GM18907 (cell line): Measurements from ENCODE around the gene LRRC59.
"Not testable (repeated sequence)": the region's sequence is repeated elsewhere in the genome, so short reads cannot be mapped to it uniquely, and the experiment has no call there.

Experiments
- ATAC-seq: cut with Tn5 transposase; IDR thresholded peaks from one replicate; pipeline ENCODE4 v1.9.1; 2021; ENCODE audit warnings: mild to moderate bottlenecking, moderate library complexity; ENCODE audit not compliant: unreplicated experiment

LRRC59 gene

DNA sequence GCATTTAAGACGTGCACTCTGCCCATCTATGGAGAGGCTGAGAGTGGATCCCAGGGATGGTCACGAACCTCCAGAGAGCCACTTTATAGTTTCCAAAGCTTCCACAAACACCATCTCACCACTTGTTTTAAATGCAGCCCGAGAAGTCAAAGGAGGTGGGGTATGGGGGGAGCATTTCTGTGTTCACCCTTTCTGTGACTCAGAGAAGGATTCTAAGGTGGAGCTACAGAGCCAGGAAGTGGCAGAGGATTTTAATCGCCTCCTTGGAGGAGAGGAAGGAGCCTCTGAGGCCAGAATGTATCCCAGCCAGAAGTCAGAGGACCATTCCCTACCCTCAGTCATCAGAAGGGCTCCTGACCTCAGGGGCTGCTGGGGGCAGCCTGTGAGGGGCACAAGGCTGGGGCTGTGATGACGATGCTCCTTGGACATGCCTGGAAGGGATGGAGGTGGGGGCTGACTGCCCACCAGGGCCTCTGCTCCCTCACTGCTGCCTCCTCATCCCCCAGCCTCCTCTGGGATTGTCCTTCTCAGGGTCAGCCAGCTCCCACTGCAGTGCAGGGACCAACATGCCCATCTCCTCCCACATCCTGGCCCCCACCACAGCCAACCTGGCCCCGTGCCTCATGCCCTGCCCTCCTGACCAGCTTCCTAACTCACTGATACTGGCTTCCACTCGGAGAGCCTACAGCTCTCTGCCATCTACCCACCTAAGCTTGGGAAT, 48.6 kb downstream of the LRRC59 start:
- ATAC-seq, result no peak

DNA sequence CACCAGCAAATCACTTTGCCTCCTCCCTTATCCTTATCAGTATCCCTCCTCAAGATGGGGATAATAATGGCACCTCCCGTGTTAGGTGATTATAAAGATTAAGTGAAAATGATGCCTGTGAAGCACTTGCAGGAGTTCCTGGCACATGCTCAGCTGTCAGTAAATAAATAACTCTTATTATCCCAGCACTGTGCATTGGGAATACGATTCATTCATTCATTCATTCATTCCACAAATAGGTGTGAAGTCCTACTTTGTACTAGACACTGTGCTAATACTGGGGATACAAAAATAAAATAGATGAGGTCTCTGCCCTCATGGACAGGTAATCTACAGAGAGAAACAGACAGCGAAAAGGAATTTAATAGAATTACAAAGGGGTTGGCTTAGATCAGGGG, 49.4 kb downstream of the LRRC59 start:
- ATAC-seq, result no peak

- no peak for ATAC-seq
These were observed 50.0 kb downstream of the LRRC59 start for GRCh38 chr17:50347117-50347893.

- ATAC-seq, result peak; percentile 61
These were observed 50.8 kb downstream of the LRRC59 start for GRCh38 chr17:50346313-50347116.

DNA sequence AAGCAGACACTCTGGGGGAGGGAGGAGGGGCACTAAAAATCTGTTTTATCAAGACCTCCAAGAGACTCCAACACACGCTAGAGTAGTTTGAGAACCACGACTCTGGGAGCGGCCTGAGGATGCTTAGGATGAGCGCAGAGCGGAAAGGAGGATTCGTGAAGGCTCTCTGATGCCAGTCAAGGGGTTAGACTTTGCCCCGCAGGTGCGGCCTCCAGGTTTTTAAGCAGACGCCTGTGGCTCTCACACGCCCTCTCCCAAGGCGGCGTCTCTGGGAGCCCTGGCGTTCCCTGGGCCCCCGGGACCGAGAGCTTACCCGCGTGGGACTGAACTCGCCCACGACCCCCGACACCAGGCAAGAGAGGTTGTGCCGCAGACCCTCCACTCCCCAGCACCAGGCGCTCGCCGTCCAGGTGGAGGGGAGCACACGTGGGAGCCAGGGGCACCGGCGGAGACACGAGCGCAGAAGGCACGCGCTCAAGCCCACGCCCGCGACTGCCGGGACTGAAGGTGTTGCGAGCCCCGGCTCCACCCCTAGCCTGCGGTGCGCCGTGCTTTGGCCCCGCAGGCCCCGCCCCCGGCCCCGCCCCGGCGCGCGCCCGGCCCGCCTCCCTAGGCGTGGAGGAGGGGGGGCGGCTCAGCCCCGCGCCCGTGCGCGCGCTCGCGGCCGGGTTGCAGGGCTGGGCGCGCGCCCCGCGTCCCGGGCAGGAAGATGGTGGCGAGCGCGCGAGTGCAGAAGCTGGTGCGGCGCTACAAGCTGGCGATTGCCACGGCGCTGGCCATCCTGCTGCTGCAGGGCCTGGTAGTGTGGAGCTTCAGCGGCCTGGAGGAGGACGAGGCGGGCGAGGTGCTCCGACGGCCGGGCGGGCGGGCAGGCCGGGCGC, 51.7 kb downstream of the LRRC59 start, which contains the start of gene XYLT2:
Gene XYLT2 (plus strand): TSS at position 695 of the 881 bp plus-strand sequence. CDS start 15 bp downstream, at position 710.
- peak; percentile 73 for ATAC-seq

GRCh38 chr17:50344731-50345365, 52.5 kb downstream of the LRRC59 start:
- ATAC-seq, result no peak

- no peak for ATAC-seq
These were observed 57.9 kb downstream of the LRRC59 start for GRCh38 chr17:50339381-50339780.

DNA sequence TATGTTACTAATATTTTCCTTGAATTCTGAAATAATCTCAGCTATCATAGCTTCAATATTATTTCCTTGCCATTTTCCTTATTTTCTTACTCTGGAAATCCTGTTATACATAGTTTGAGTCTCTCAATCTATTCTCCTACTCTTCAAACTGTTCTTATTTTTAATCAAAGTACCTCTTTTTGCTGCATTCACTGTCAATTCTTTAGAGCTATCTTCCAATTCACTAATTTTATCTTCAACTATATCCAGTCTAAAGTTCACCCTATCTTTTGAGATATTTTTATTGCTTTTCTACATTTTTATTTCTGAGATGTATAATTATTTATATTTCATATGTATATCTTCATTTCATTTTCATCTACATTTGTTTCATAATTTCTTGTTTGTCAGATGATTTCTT, 58.7 kb downstream of the LRRC59 start:
- no peak for ATAC-seq

DNA sequence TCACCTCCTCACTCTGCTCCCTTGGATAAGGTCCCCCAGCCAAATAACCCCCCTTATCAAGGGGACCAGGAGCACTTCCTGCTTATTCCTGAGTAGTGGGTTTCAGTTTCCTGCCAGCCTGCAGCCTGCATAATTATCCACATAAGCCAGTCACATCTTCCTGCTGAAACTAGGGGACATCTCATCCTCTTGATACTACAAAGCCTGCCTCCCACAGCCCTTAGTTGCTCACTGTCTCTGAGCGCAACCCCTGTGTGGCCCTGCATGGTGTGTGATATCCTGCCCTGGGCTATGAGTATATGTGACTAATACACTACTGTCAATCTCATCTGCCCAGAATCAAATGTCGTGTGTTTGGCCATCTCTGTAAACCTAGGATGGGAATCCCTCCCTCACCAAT, 59.4 kb downstream of the LRRC59 start:
- ATAC-seq, result no peak

DNA sequence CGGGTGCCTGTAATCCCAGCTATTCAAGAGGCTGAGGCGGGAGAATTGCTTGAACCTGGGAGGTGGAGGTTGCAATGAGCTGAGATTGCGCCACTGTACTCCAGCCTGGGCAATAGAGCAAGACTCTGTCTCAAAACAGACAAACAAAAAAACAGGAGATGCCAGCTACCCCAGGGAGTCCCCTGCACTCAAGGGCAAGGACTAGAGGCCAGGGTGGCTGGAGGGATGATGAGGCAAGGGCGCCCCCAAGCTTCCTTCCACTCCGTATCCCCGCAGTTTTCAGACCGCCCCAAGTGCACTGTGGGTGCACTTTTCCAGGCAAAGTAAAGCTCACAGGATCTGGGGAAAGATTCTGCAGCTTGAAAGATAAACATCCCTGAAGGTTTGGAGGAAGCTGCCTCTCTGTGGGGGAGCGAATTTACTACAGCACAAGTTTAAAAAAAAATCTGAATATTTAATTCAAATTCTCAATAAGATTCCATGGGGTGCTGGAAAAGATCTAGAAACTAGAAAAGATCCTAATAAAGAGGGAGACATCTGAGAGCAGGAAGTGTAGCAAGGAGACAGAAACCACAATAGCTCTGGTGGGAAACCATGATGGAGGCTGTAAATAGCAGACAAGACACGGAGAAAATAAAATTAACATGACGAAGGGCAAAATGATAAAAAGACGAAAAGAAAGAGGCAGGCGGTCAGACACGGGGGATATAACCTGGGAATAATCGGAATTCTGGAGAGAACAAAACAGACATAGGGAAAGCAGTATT, 63.8 kb downstream of the LRRC59 start:
- ATAC-seq, result not testable (repeated sequence)

GRCh38 chr17:50332196-50332595, 65.1 kb downstream of the LRRC59 start:
- ATAC-seq, result no peak
